Endodermal cell (in vitro differentiated cells): ENCODE measurements around the gene MPP3. TPM values are rescaled to one million over a fixed set of nuclear protein-coding genes. Genes with fewer than 3 reads are reported as not detected.
A peak's percentile ranks its signal among the peaks of the same experiment; 100 is the strongest.

Source experiments
- DNase-seq: peaks from one replicate; pipeline ENCODE4 v3.0.0-alpha.2; 2017
- H3K27ac ChIP-seq: 2 replicates; pipeline ENCODE4 v1.5.1; 2013; ENCODE audit warnings: mild to moderate bottlenecking, low read depth, low read length, moderate library complexity
- H3K27me3 ChIP-seq: 2 replicates; pipeline ENCODE4 v1.6.1; 2013; ENCODE audit warnings: mild to moderate bottlenecking, low read length, moderate library complexity; ENCODE audit not compliant: insufficient read depth, control insufficient read depth, poor library complexity, severe bottlenecking
- H3K36me3 ChIP-seq: 2 replicates; pipeline ENCODE4 v1.7.0; 2013; ENCODE audit warnings: mild to moderate bottlenecking, low read length, moderate library complexity; ENCODE audit not compliant: control insufficient read depth, insufficient read depth
- H3K4me1 ChIP-seq: one replicate; pipeline ENCODE4 v1.7.0; 2013; ENCODE audit warnings: low read length; ENCODE audit not compliant: control insufficient read depth, insufficient read depth
- H3K4me3 ChIP-seq: 2 replicates; pipeline ENCODE4 v1.5.1; 2013; ENCODE audit warnings: mild to moderate bottlenecking, low read length, moderate library complexity
- H3K9ac ChIP-seq: 2 replicates; pipeline ENCODE4 v1.6.1; 2013; ENCODE audit warnings: mild to moderate bottlenecking, low read length, moderate library complexity; ENCODE audit not compliant: poor library complexity, severe bottlenecking; ENCODE audit errors: extremely low read depth
- H3K9me3 ChIP-seq: 2 replicates; pipeline ENCODE4 v1.6.1; 2013; ENCODE audit warnings: mild to moderate bottlenecking, low read length, moderate library complexity; ENCODE audit not compliant: control insufficient read depth
- H3K27ac Mint-ChIP-seq: 2 replicates; pipeline ENCODE4 v1.8.0; 2020; ENCODE audit warnings: mixed read lengths
- H3K27me3 Mint-ChIP-seq: 2 replicates; pipeline ENCODE4 v1.8.0; 2021; ENCODE audit warnings: mild to moderate bottlenecking, mixed read lengths; ENCODE audit not compliant: insufficient read depth
- H3K36me3 Mint-ChIP-seq: 2 replicates; pipeline ENCODE4 v1.8.0; 2020; ENCODE audit warnings: low read depth, mixed read lengths
- H3K4me1 Mint-ChIP-seq: 2 replicates; pipeline ENCODE4 v1.8.0; 2020; ENCODE audit warnings: mixed read lengths
- H3K4me3 Mint-ChIP-seq: 2 replicates; pipeline ENCODE4 v1.8.0; 2020; ENCODE audit warnings: mild to moderate bottlenecking, moderate library complexity, mixed read lengths
- H3K9me3 Mint-ChIP-seq: 2 replicates; pipeline ENCODE4 v1.8.0; 2020; ENCODE audit warnings: mild to moderate bottlenecking, mixed read lengths
- CTCF ChIP-seq: fragments of 200-600 bp; sonication (generic); conservative IDR thresholded peaks from 2 replicates; pipeline ENCODE4 v1.5.0; 2021; ENCODE audit warnings: antibody characterized with exemption, mild to moderate bottlenecking
- WGBS, 2 experiments: methylation state at CpG; one replicate each; pipeline versions ENCODE4 v1.1.5 to v1.1.7; 2013; ENCODE audit warnings: missing lambda C conversion rate in 2 of 2, mixed read lengths in 1 of 2; ENCODE audit not compliant: insufficient coverage in 1 of 2, insufficient read length in 1 of 2; 5-methylcytosine and 5-hydroxymethylcytosine counted together
- total RNA-seq, 2 donors: library from RNA; stranded (reverse); fragmentation: NEBNext Ultra II Directional in 1 of 2; extraction: Animal tissue kit (Norgen Biotek cat#: 25700) in 1 of 2; gene quantifications; 2 replicates in 1 of 2; 3 replicates in 1 of 2; pipeline ENCODE4 v1.2.1, GENCODE V29; 2021

The MPP3 gene
- total RNA-seq, 2 donors from 2014 or later: 5.8 to 6.8 TPM

- TF ChIP-seq CTCF: no peak
- Histone ChIP-seq H3K27ac (no peak overlapping the region), H3K4me1 (no peaks in the 10 kb centered on the region), H3K4me3 (no peak overlapping the region), H3K9me3 (no peaks in the 10 kb centered on the region), H3K36me3 (peaks cover 46% of the 10 kb centered on the region), H3K27me3 (no peaks in the 10 kb centered on the region), H3K9ac (no peak overlapping the region)
- Mint-ChIP-seq H3K9me3 (no peaks in the 10 kb centered on the region), H3K4me1 (peaks cover 2% of the 10 kb centered on the region), H3K27ac (no peak overlapping the region), H3K36me3 (peaks cover 47% of the 10 kb centered on the region), H3K27me3 (no peaks in the 10 kb centered on the region), H3K4me3 (no peak overlapping the region)
- 89 to 100% methylated on average over 1 to 7 of the region's 7 CpGs for WGBS, 2 experiments
- DNase-seq: peak; percentile 39
Measured at GRCh38 chr17:43768943-43769342, 64.0 kb downstream of the MPP3 start.

GRCh38 chr17:43768382-43768781 is 64.6 kb downstream of the MPP3 start:
- H3K4me1 ChIP-seq: no peaks in the 10 kb centered on the region
- H3K9me3 ChIP-seq: no peaks in the 10 kb centered on the region
- no peak overlapping the region for H3K4me3 ChIP-seq
- H3K27me3 ChIP-seq: no peaks in the 10 kb centered on the region
- H3K4me3 Mint-ChIP-seq: no peak overlapping the region
- no peak overlapping the region for H3K9ac ChIP-seq
- peak; percentile 44 for DNase-seq
- peaks cover 44% of the 10 kb centered on the region for H3K36me3 Mint-ChIP-seq
- no peak overlapping the region for H3K27ac ChIP-seq
- TF ChIP-seq CTCF: no peak
- peaks cover 2% of the 10 kb centered on the region for H3K4me1 Mint-ChIP-seq
- H3K9me3 Mint-ChIP-seq: no peaks in the 10 kb centered on the region
- H3K36me3 ChIP-seq: peaks cover 44% of the 10 kb centered on the region
- no peaks in the 10 kb centered on the region for H3K27me3 Mint-ChIP-seq
- 86 to 91% methylated on average over 8 to 9 of the region's 9 CpGs for WGBS, 2 experiments
- no peak overlapping the region for H3K27ac Mint-ChIP-seq

- H3K4me3 ChIP-seq: no peak overlapping the region
- H3K27ac ChIP-seq: no peak overlapping the region
- no peak for DNase-seq
- 93 to 97% methylated on average over 4 to 5 of the region's 5 CpGs for WGBS, 2 experiments
- H3K27me3 ChIP-seq: no peaks in the 10 kb centered on the region
- no peaks in the 10 kb centered on the region for H3K4me1 ChIP-seq
- H3K27ac Mint-ChIP-seq: no peak overlapping the region
- no peak overlapping the region for H3K9ac ChIP-seq
- H3K27me3 Mint-ChIP-seq: no peaks in the 10 kb centered on the region
- no peak overlapping the region for H3K4me3 Mint-ChIP-seq
- H3K36me3 Mint-ChIP-seq: peaks cover 37% of the 10 kb centered on the region
- peaks cover 37% of the 10 kb centered on the region for H3K36me3 ChIP-seq
- H3K9me3 Mint-ChIP-seq: no peaks in the 10 kb centered on the region
- peaks cover 2% of the 10 kb centered on the region for H3K4me1 Mint-ChIP-seq
- H3K9me3 ChIP-seq: no peaks in the 10 kb centered on the region
- TF ChIP-seq CTCF: no peak
Measured at GRCh38 chr17:43767713-43768059, 65.3 kb downstream of the MPP3 start.
